Measurements from ENCODE around the gene GRB2.
"Not testable (repeated sequence)": the region's sequence is repeated elsewhere in the genome, so short reads cannot be mapped to it uniquely, and the experiment has no call there.

GRB2 gene

GRCh38 chr17:75348386-75349012 lies 57.0 kb downstream of the GRB2 start:
- DNase-seq: no peak

- no peak for DNase-seq
Measured at GRCh38 chr17:75346906-75347305, 58.6 kb downstream of the GRB2 start.

DNA sequence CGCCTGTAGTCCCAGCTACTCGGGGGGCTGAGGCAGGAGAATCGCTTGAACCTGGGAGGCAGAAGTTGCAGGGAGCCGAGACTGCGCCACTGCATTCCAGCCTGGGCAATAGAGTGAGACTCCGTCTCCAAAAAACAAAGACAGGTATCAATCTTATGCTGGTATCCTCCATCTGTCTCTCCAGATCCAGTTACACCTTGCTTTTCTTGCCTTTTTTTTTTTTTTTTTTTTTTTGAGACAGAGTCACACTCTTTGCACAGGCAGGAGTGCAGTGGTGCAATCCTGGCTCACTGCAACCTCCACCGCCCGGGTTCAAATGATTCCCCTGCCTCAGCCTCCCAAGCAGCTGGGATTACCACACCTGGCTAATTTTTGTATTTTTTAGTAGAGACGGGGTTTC lies 59.1 kb downstream of the GRB2 start:
- not testable (repeated sequence) for DNase-seq

GRCh38 chr17:75345514-75346167 lies 59.8 kb downstream of the GRB2 start:
- no peak for DNase-seq

GRCh38 chr17:75344666-75345065 lies 60.8 kb downstream of the GRB2 start:
- no peak for DNase-seq

DNA sequence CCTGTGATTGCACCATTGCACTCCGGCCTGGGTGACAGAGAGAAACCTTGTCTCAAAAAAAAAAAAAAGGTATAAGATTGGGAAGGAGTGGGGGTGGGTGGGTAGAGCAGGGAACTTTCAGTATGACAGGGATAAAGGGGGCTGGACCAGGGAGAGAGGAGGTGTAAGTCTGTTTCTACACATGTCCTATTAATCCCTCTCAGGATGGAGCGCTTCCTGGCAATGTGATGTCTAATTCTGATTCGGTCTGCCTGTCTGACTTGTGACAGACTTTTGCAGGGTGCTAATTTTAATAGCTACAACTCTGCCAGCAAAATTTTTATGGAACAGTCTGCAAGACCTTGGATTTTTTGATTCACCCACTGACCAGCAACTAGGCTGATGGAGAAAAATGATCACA lies 62.5 kb downstream of the GRB2 start:
- no peak for DNase-seq

- no peak for DNase-seq
Measured at GRCh38 chr17:75341784-75342486, 63.5 kb downstream of the GRB2 start.

DNA sequence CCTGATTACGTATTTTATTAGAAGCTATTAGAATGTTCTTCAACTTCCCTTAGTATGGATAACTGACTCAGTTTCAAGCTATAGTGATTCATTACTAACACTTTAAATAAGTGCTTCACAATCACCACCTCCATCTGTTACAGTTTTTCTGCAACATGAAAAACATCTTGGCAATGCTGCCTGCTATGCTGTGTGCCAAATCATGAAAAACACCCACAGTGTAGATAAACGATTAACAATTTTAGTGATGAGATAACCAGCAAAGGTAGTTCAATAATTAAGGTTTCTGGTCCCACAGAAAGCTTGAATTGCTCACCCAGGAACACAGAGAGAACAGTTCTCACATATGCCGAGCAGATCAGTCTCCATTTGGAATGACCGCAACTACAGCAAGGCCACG lies 64.8 kb downstream of the GRB2 start:
- no peak for DNase-seq

DNA sequence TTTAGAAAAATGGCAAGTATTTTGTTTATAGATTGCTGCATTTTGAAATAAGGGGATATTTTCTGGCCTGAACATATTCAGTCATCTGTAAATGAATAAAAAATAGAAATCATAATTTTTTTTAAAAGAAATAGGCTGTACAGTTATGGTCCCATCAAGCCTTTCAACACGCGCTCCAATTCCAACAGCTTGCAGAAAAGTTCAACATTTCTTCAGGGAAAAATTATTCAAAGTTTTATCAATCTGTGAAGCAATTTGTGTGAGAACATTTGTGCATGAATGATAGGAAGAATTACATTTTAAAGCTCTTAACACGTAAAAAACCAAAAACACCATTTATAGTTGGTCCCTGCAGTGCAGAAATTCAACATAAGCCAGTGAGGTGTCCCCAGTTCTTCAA lies 65.5 kb downstream of the GRB2 start:
- DNase-seq: no peak

GRCh38 chr17:75338335-75338734 lies 67.1 kb downstream of the GRB2 start:
- DNase-seq: no peak

GRCh38 chr17:75335315-75335714 lies 70.2 kb downstream of the GRB2 start:
- no peak for DNase-seq

DNA sequence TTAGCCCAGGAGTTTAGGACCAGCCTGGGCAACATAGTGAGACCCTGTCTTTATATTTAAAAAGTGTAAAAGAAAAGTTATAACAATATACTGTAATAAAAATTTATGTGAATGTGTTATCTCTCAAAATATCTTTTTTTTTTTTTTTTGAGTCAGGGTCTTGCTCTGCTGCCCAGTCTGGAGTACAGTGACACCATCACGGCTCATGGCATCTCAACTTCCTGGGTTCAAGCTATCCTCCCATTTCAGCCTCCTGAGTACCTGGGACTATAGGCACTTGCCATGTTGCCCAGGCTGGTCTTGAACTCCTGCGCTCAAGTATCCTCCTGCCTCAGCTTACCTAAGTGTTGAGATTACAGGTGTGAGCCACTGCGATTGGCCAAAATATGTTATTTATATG lies 70.8 kb downstream of the GRB2 start:
- no peak for DNase-seq

GRCh38 chr17:75331671-75332070 lies 73.8 kb downstream of the GRB2 start:
- no peak for DNase-seq

GRCh38 chr17:75327757-75328156 lies 77.7 kb downstream of the GRB2 start:
- DNase-seq: no peak

GRCh38 chr17:75326226-75326848 lies 79.1 kb downstream of the GRB2 start:
- DNase-seq: no peak

GRCh38 chr17:75325827-75326225 lies 79.7 kb downstream of the GRB2 start:
- DNase-seq: no peak

DNA sequence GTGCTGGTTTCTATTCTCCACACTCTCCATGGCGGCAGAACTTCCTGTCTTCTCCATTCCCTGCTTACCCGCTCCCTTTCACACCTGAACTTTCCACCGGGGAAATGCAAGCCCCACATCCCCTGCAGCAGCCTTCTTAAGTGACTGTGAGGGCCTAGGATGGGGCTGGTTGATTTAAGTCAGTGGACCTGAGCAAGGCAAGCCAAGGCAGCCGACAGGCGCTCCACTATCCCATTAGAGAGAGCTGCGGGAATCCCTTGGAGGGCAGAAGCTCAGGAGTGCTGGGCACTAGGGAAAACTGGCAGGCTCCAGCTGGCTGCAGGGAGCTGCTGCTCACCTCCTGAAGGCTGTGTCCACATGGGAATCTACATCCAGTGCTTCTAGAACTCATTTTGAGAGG lies 80.1 kb downstream of the GRB2 start:
- DNase-seq: no peak

DNA sequence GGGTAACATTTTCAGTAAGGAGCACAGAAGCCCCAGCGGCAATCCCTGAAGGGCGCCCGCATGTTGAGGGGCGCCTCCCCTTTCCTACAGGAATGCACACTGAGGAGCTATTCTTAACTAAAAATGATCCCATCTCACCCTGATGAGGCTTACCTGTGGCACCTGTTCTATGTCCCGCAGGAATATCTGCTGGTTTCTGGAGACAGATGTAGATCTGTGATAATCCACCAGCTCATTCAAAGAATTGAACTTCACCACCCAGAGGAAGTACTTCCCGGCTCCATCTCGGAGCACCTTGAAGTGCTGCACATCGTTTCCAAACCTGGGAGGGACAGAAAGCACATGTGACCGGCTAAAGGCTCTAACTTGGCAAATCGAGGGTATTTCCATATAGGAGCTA lies 84.0 kb downstream of the GRB2 start:
- no peak for DNase-seq

DNA sequence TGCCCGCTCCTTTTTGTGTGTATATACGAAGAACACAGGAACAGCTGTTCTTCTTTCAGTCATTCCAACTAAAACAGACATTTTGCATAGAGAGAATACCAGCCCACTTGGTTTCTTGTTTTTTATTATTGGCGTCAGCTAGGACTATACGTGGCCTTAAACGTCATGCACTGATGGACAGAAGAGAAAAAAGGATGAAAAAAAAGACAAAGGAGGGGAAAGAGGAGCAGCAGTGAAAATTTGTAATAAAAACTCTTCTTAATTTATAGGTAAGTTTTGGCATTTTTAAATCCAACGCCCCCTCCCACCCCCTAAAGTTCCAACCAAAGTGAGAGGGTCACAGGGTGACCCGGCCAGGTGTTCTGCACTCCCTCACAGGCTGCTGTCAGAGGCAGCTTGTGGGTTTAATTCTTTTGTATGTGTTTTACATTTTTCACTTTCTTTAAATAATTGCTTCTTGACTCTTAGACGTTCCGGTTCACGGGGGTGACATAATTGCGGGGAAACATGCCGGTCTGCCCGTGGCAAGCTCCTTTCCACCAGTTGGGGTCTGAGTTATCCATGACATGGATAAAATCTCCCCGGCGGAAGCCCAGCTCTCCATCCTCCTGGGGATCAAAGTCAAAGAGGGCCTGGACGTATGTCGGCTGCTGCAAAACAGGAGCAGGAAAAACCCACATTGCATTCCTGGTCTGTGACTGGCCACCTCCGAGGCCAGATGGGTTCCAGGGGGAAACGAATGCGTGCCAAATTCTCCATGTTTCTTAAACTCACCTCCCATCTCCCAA lies 85.4 kb downstream of the GRB2 start:
- DNase-seq: no peak

DNA sequence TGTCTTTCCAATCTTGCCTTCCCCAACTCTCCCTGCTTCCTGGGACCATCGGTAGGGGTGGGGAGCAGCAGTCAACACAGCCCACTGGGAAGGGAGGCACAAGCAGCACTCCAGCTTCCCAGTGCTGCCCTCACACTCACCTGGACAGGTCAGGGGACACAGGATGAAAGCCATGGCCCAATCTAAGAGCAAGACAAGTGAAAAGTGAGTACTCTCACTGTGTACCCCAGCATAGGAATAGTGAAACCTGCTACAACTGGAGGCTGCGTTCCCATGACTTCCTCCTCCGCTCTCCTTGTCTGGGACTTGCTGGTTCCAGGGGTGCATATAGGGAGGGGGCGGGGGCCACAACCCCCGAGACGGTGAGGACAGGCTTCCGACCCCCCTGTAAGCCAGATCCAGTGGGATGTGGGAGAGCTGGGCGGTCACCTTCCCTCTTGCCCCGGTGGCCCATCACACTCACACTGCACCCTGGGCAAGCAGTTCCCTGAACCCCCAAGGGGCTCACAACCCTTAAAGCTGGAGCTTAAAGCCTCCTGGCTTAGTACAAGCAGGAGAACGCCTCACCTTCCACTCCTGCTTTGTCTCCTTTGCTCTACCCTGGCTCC lies 86.8 kb downstream of the GRB2 start:
- DNase-seq: no peak

GRCh38 chr17:75318211-75318610 lies 87.3 kb downstream of the GRB2 start:
- DNase-seq: no peak

DNA sequence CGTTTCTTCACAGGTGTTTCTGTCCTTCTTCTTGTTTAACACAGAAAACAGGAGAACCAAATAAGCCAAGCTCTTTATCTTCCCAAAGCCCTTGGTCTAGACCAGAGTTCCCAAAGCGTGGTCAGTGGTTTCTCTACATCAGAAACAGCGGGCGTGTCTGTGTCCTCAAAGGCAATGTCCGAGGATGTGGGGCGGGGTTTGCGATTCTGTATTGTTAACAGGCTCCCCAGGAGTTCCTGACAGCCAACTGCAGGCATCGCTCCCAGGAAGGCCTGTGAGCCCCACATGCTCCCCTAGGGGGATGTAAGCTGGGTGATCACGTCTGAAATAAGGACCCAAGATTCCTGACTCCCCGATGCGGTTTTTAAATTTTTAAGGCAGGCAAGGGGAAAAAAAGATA lies 87.8 kb downstream of the GRB2 start:
- DNase-seq: no peak

DNA sequence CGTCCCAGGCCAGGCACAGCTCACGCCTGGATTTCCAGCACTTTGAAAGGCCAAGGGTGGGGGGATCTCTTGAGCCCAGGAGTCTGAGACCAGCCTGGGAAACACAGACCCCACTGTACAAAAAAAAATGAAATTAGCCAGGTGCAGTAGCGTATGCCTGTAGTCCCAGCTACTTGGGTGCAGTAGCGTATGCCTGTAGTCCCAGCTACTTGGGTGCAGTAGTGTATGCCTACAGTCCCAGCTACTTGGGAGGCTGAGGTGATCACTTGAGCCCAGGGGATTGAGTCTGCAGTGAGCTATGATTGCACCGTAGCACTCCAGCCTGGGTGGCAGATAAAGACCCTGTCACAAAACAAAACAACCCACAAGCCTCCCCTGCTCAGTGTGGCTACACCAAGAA lies 89.2 kb downstream of the GRB2 start:
- no peak for DNase-seq
